Activated B cell treated with CpG ODN at 0.5 μM for 24 hours (primary cell): Measurements from ENCODE around the gene ATXN2. TPM values are rescaled to one million over a fixed set of nuclear protein-coding genes. Genes with fewer than 3 reads are reported as not detected.

Source experiments
- ATAC-seq: fragments of 200-7000 bp; cut with Tn5 transposase; one replicate; pipeline ENCODE4 v1.10.0; 2021; ENCODE audit warnings: low read depth, mild to moderate bottlenecking, moderate library complexity
- CTCF ChIA-PET: fragments of 350-600 bp; sonication (Branson Sonifier 250); formaldehyde crosslinking; loops from one replicate; lab custom pipeline; 2021; ENCODE audit warnings: antibody characterized with exemption; lab: Charles Lee
- POLR2A ChIA-PET: fragments of 350-600 bp; sonication (Branson Sonifier 250); formaldehyde crosslinking; loops from one replicate; lab custom pipeline; 2021; ENCODE audit warnings: antibody characterized with exemption; lab: Charles Lee
- DNase-seq: peaks from one replicate; pipeline ENCODE4 v3.0.0; 2022
- H3K27ac Mint-ChIP-seq: one replicate; pipeline ENCODE4 v1.8.0; 2020; ENCODE audit warnings: mixed read lengths
- H3K27me3 Mint-ChIP-seq: one replicate; pipeline ENCODE4 v1.8.0; 2021; ENCODE audit warnings: mixed read lengths
- H3K36me3 Mint-ChIP-seq: one replicate; pipeline ENCODE4 v1.8.0; 2021; ENCODE audit warnings: low read depth, mixed read lengths
- H3K4me1 Mint-ChIP-seq: one replicate; pipeline ENCODE4 v1.8.0; 2021; ENCODE audit warnings: mixed read lengths
- H3K4me3 Mint-ChIP-seq: one replicate; pipeline ENCODE4 v1.8.0; 2020; ENCODE audit warnings: mild to moderate bottlenecking, mixed read lengths
- H3K9me3 Mint-ChIP-seq: one replicate; pipeline ENCODE4 v1.8.0; 2020; ENCODE audit warnings: mixed read lengths
- intact Hi-C: fragments of 100-400 bp; cut with micrococcal nuclease; formaldehyde crosslinking; loops from one replicate; pipeline ENCODE4 v1.15.1; 2024
- total RNA-seq: library from RNA; stranded (reverse); gene quantifications from 2 replicates; pipeline ENCODE4 v1.2.3, GENCODE V29; 2022
- TF ChIP-seq, protein P1 (sequence below): fragments of 200-600 bp; IDR thresholded peaks from one replicate; pipeline ENCODE4 v1.8.0; 2022; ENCODE audit warnings: antibody characterized with exemption, mild to moderate bottlenecking

The ATXN2 gene
- total RNA-seq, 1 donor from 2014 or later: 46.2 TPM

DNA sequence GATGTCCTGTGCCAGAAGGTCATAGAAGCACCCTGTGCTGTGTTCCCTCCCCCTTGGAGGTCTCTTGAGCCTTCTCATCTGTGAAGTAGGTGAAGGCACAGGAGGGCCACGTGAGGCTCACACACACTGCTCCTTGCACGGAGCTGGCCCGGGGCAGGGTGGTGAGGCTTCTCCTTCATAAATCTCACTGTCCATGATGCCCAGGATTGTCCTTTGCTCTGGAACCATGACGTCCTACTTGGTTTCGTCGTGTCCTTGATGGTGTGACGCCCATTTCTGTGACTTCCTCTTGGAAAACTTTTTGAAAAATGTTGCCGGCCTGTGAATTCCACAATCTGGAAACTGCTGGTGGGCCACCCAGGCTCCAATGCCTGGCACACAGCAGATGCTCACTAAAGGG lies 159.0 kb downstream of the ATXN2 start:
- peaks cover 38% of the 10 kb centered on the region for H3K36me3 Mint-ChIP-seq
- intact Hi-C loops: no loop called here
- H3K9me3 Mint-ChIP-seq: no peaks in the 10 kb centered on the region
- H3K4me3 Mint-ChIP-seq: no peak overlapping the region
- no peaks in the 10 kb centered on the region for H3K27me3 Mint-ChIP-seq
- peaks cover 91% of the 10 kb centered on the region for H3K4me1 Mint-ChIP-seq
- CTCF ChIA-PET: interaction anchor here (0.7 kb wide), 1 partner anchor 43 kb away, joined by 3 read pairs; no protein-coding TSS in a partner anchor
- no peak for DNase-seq
- no peak for ATAC-seq
- POLR2A ChIA-PET: interaction anchor here (0.9 to 6.6 kb wide), 4 partner anchors 11 to 37 kb away, joined by 3 to 122 read pairs (median 13); no protein-coding TSS in a partner anchor
- H3K27ac Mint-ChIP-seq: peak overlapping the region; percentile 12
- TF ChIP-seq, protein P1, sequence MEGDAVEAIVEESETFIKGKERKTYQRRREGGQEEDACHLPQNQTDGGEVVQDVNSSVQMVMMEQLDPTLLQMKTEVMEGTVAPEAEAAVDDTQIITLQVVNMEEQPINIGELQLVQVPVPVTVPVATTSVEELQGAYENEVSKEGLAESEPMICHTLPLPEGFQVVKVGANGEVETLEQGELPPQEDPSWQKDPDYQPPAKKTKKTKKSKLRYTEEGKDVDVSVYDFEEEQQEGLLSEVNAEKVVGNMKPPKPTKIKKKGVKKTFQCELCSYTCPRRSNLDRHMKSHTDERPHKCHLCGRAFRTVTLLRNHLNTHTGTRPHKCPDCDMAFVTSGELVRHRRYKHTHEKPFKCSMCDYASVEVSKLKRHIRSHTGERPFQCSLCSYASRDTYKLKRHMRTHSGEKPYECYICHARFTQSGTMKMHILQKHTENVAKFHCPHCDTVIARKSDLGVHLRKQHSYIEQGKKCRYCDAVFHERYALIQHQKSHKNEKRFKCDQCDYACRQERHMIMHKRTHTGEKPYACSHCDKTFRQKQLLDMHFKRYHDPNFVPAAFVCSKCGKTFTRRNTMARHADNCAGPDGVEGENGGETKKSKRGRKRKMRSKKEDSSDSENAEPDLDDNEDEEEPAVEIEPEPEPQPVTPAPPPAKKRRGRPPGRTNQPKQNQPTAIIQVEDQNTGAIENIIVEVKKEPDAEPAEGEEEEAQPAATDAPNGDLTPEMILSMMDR: no peak

- no peak overlapping the region for H3K4me3 Mint-ChIP-seq
- H3K27me3 Mint-ChIP-seq: no peaks in the 10 kb centered on the region
Measured at GRCh38 chr12:111439657-111440151, 159.4 kb downstream of the ATXN2 start.

GRCh38 chr12:111438481-111438880 lies 160.6 kb downstream of the ATXN2 start:
- H3K4me3 Mint-ChIP-seq: peak overlapping the region; percentile 47
- intact Hi-C loops: no loop called here
- DNase-seq (no peak), ATAC-seq (no peak)
- TF ChIP-seq, protein P1: no peak
- peaks cover 91% of the 10 kb centered on the region for H3K4me1 Mint-ChIP-seq
- POLR2A ChIA-PET: interaction anchor here (0.6 to 4.2 kb wide), 7 partner anchors 9 to 1360 kb away, joined by 3 to 22 read pairs (median 4); no protein-coding TSS in a partner anchor
- CTCF ChIA-PET: interaction anchor here (0.9 to 1.8 kb wide), 3 partner anchors 13 to 42 kb away, joined by 3 to 13 read pairs (median 7); no protein-coding TSS in a partner anchor
- no peaks in the 10 kb centered on the region for H3K9me3 Mint-ChIP-seq
- H3K36me3 Mint-ChIP-seq: peaks cover 34% of the 10 kb centered on the region
- peak overlapping the region; percentile 75 for H3K27ac Mint-ChIP-seq
- no peaks in the 10 kb centered on the region for H3K27me3 Mint-ChIP-seq

More at GRCh38 chr12:111439657-111440151, 159.4 kb downstream of the ATXN2 start:
- ChIA-PET CTCF (interaction anchor here (0.7 kb wide), 1 partner anchor 43 kb away, joined by 3 read pairs; no protein-coding TSS in a partner anchor), POLR2A (interaction anchor here (0.9 to 4.2 kb wide), 4 partner anchors 10 to 32 kb away, joined by 3 to 22 read pairs (median 4); no protein-coding TSS in a partner anchor)
- H3K36me3 Mint-ChIP-seq: peaks cover 38% of the 10 kb centered on the region
- ATAC-seq (no peak), DNase-seq (no peak)
- no peaks in the 10 kb centered on the region for H3K9me3 Mint-ChIP-seq
- intact Hi-C loops: no loop called here
- TF ChIP-seq, protein P1: no peak
- peak overlapping the region; percentile 12 for H3K27ac Mint-ChIP-seq
- peaks cover 91% of the 10 kb centered on the region for H3K4me1 Mint-ChIP-seq

DNA sequence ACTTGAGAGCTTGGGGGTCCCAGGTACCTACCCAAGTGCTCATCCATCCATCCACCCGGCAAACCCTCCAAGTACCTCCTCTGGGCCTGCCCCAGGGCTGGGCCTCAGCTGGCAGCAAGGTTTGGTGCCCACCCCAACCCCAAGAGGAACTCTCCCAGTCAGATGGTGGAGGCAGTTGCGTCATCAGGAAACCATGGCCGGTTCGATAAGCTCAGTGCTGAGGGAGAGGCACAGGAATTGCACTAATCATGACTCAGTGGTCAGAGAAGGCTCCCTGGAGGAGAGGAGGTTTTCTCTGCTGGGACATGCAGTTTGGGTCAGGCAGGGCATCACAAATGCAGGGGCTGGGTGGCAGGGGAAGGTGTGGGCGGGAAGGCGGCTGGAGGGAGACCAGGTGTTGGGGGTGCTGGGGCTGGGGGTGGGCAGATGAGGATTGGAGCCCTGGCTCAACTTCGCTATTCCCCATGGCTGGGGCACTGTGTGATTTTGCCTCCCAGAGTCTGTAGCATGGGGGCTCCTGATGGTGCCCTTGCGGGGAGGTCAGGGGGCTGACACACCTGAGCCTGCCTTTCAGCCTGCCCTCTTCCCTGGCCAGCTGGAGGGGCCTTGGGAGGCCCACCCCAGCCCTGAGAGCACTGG lies 161.2 kb downstream of the ATXN2 start:
- no peak for ATAC-seq
- peaks cover 91% of the 10 kb centered on the region for H3K4me1 Mint-ChIP-seq
- TF ChIP-seq, protein P1: no peak
- H3K9me3 Mint-ChIP-seq: no peaks in the 10 kb centered on the region
- CTCF ChIA-PET: interaction anchor here (1.7 to 1.8 kb wide), 2 partner anchors 14 to 41 kb away, joined by 7 to 13 read pairs; no protein-coding TSS in a partner anchor
- peaks cover 32% of the 10 kb centered on the region for H3K36me3 Mint-ChIP-seq
- no peaks in the 10 kb centered on the region for H3K27me3 Mint-ChIP-seq
- H3K4me3 Mint-ChIP-seq: peak overlapping the region; percentile 56
- POLR2A ChIA-PET: interaction anchor here (0.6 to 4.2 kb wide), 8 partner anchors 8 to 1360 kb away, joined by 3 to 22 read pairs (median 4); no protein-coding TSS in a partner anchor
- intact Hi-C loops: no loop called here
- H3K27ac Mint-ChIP-seq: peak overlapping the region; percentile 70
- no peak for DNase-seq

DNA sequence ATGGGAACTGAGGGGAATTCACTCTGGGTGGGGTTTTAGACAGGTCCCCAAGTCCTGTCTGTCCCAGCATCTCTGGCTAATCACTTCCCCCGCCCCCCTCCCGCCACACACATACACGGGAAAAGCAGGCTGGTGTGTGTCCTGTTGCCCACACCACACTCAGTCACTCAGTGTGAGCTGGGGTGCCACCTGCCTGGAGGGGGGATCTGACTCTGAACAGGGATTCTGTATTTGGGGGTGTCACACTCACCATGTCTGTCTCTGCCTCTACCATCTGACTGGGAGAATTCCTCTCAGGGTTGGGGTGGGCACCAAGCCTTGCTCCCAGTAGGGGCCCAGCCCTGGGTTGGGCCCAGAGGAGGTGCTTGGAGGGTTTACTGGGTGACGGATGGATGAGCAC lies 162.3 kb downstream of the ATXN2 start:
- Mint-ChIP-seq H3K9me3 (no peaks in the 10 kb centered on the region), H3K4me1 (peaks cover 94% of the 10 kb centered on the region), H3K4me3 (no peak overlapping the region), H3K36me3 (peaks cover 32% of the 10 kb centered on the region), H3K27me3 (no peaks in the 10 kb centered on the region), H3K27ac (peak overlapping the region; percentile 70)
- ATAC-seq (no peak), DNase-seq (no peak)
- intact Hi-C loops: no loop called here
- ChIA-PET POLR2A (interaction anchor here (1.2 kb wide), 1 partner anchor 9 kb away, joined by 3 read pairs; no protein-coding TSS in a partner anchor), CTCF (no interaction called here)
- TF ChIP-seq, protein P1: no peak
